Mammary epithelial cell (primary cell): ENCODE results near the gene NR1I2.

Experiments
- CTCF ChIP-seq, 2 donors: IDR thresholded peaks in 1 of 2; conservative IDR thresholded peaks in 1 of 2; 2 replicates each; pipeline ENCODE4 v1.5.1; 2011 to 2012; ENCODE audit warnings: inconsistent platforms in 2 of 2, low read length in 2 of 2, mild to moderate bottlenecking in 2 of 2, control low read depth in 1 of 2, low read depth in 1 of 2; ENCODE audit not compliant: insufficient read depth in 1 of 2; ENCODE audit errors: extremely low read depth in 1 of 2
- EZH2 ChIP-seq: IDR thresholded peaks from 2 replicates; pipeline ENCODE4 v1.6.1; 2012; ENCODE audit warnings: low read length, inconsistent platforms, borderline replicate concordance

- TF ChIP-seq CTCF (conservative IDR thresholded peaks at IDR 0.05 in 1 of 2, IDR thresholded peaks at IDR 0.05 in 1 of 2; ENCODE audit: extremely low read depth in 1 of 2, insufficient read depth in 1 of 2, low read depth in 1 of 2, low read length in 2 of 2) (no peak), EZH2 (no peak)
These were observed 14.5 kb downstream of the NR1I2 start for GRCh38 chr3:119796368-119796767.
